MM.1S (cell line): Measurements from ENCODE around the gene AGAP1.

Experiments
- DNase-seq: peaks from one replicate; pipeline ENCODE4 v3.0.0-alpha.2; 2015
- H2AFZ ChIP-seq: fragments of 300-600 bp; sonication (generic); 2 replicates; pipeline ENCODE4 v1.6.0; 2016; ENCODE audit warnings: antibody characterized with exemption, low read length
- H3F3A ChIP-seq: fragments of 300-600 bp; sonication (generic); 2 replicates; pipeline ENCODE4 v1.6.1; 2016; ENCODE audit warnings: mild to moderate bottlenecking, antibody characterized with exemption, low read length, moderate library complexity, mixed read lengths; ENCODE audit not compliant: insufficient read depth
- H3K27ac ChIP-seq: fragments of 300-600 bp; sonication (generic); 2 replicates; pipeline ENCODE4 v1.5.1; 2016; ENCODE audit warnings: mild to moderate bottlenecking, low read length
- H3K27me3 ChIP-seq: fragments of 300-600 bp; sonication (generic); replicated peaks from 2 replicates; pipeline ENCODE4 v1.6.0; 2016; ENCODE audit warnings: low read length; ENCODE audit not compliant: insufficient read depth
- H3K36me3 ChIP-seq: fragments of 300-600 bp; sonication (generic); replicated peaks from 2 replicates; pipeline ENCODE4 v1.6.1; 2016; ENCODE audit warnings: mild to moderate bottlenecking, low read length, mixed read lengths; ENCODE audit not compliant: insufficient read depth
- H3K4me1 ChIP-seq: fragments of 300-600 bp; sonication (generic); 2 replicates; pipeline ENCODE4 v1.6.1; 2016; ENCODE audit warnings: low read length, mixed read lengths
- H3K4me2 ChIP-seq: fragments of 300-600 bp; sonication (generic); 2 replicates; pipeline ENCODE4 v1.6.0; 2016; ENCODE audit warnings: low read depth, low read length
- H3K4me3 ChIP-seq: fragments of 300-600 bp; sonication (generic); 2 replicates; pipeline ENCODE4 v1.5.1; 2016; ENCODE audit warnings: low read length, mixed read lengths
- H3K79me2 ChIP-seq: fragments of 300-600 bp; sonication (generic); 2 replicates; pipeline ENCODE4 v1.6.1; 2016; ENCODE audit warnings: mixed run types, low read length, mixed read lengths
- H3K9ac ChIP-seq: fragments of 300-600 bp; sonication (generic); 2 replicates; pipeline ENCODE4 v1.6.1; 2016; ENCODE audit warnings: low read length, mixed read lengths
- H3K9me2 ChIP-seq: fragments of 300-600 bp; sonication (generic); replicated peaks from 2 replicates; pipeline ENCODE4 v1.6.1; 2016; ENCODE audit warnings: mild to moderate bottlenecking, low read length, mixed read lengths; ENCODE audit not compliant: insufficient read depth
- H3K9me3 ChIP-seq: fragments of 300-600 bp; sonication (generic); replicated peaks from 2 replicates; pipeline ENCODE4 v1.6.1; 2016; ENCODE audit warnings: mild to moderate bottlenecking, low read length, mixed read lengths; ENCODE audit not compliant: insufficient read depth
- H4K20me1 ChIP-seq: fragments of 300-600 bp; sonication (generic); 2 replicates; pipeline ENCODE4 v1.6.1; 2016; ENCODE audit warnings: mild to moderate bottlenecking, low read length, moderate library complexity, mixed read lengths; ENCODE audit not compliant: insufficient read depth
- CTCF ChIP-seq: fragments of 300-600 bp; sonication (generic); IDR thresholded peaks from 2 replicates; pipeline ENCODE4 v1.5.1; 2016; ENCODE audit warnings: antibody characterized with exemption, low read length, mixed read lengths
- EZH2 ChIP-seq: fragments of 300-600 bp; sonication (generic); optimal IDR thresholded peaks from 2 replicates; pipeline ENCODE3; 2017; ENCODE audit warnings: low read depth, mild to moderate bottlenecking, antibody characterized with exemption, low read length, mixed read lengths
- EZH2phosphoT487 ChIP-seq: fragments of 300-600 bp; sonication (generic); IDR thresholded peaks from 2 replicates; pipeline ENCODE4 v1.6.1; 2018; ENCODE audit warnings: antibody characterized with exemption, low read length

AGAP1 gene

GRCh38 chr2:235855011-235855410, 361.2 kb downstream of the AGAP1 start:
- H3K36me3 ChIP-seq, result no peaks in the 10 kb centered on the region
- H3F3A ChIP-seq, result no peaks in the 10 kb centered on the region
- H2AFZ ChIP-seq, result no peak overlapping the region
- H4K20me1 ChIP-seq, result no peaks in the 10 kb centered on the region
- H3K9ac ChIP-seq, result no peak overlapping the region
- H3K4me3 ChIP-seq, result no peak overlapping the region
- no peaks in the 10 kb centered on the region for H3K79me2 ChIP-seq
- no peaks in the 10 kb centered on the region for H3K9me3 ChIP-seq
- H3K4me2 ChIP-seq, result no peak overlapping the region
- H3K27me3 ChIP-seq, result no peaks in the 10 kb centered on the region
- DNase-seq, result no peak
- no peak overlapping the region for H3K27ac ChIP-seq
- H3K9me2 ChIP-seq, result no peaks in the 10 kb centered on the region
- no peaks in the 10 kb centered on the region for H3K4me1 ChIP-seq
- TF ChIP-seq CTCF (no peak), EZH2phosphoT487 (no peak), EZH2 (no peak)

- Histone ChIP-seq H3K27ac (no peak overlapping the region), H3K9me2 (no peaks in the 10 kb centered on the region), H3F3A (no peaks in the 10 kb centered on the region), H3K9me3 (no peaks in the 10 kb centered on the region), H4K20me1 (no peaks in the 10 kb centered on the region), H3K4me1 (no peaks in the 10 kb centered on the region), H3K9ac (no peak overlapping the region), H3K27me3 (no peaks in the 10 kb centered on the region), H3K36me3 (no peaks in the 10 kb centered on the region), H3K79me2 (no peaks in the 10 kb centered on the region), H3K4me3 (no peak overlapping the region), H2AFZ (no peak overlapping the region), H3K4me2 (no peak overlapping the region)
- no peak for TF ChIP-seq EZH2
- no peak for TF ChIP-seq CTCF
- no peak for TF ChIP-seq EZH2phosphoT487
- no peak for DNase-seq
These were observed 362.5 kb downstream of the AGAP1 start for GRCh38 chr2:235856151-235856854.

GRCh38 chr2:235857598-235857997, 363.8 kb downstream of the AGAP1 start:
- Histone ChIP-seq H3K9ac (no peak overlapping the region), H3K27me3 (no peaks in the 10 kb centered on the region), H4K20me1 (no peaks in the 10 kb centered on the region), H3K27ac (no peak overlapping the region), H3K4me1 (no peaks in the 10 kb centered on the region), H3K4me2 (no peak overlapping the region), H3K9me2 (no peaks in the 10 kb centered on the region), H3K79me2 (no peaks in the 10 kb centered on the region), H3F3A (no peaks in the 10 kb centered on the region), H3K36me3 (no peaks in the 10 kb centered on the region), H3K9me3 (no peaks in the 10 kb centered on the region), H3K4me3 (no peak overlapping the region), H2AFZ (no peak overlapping the region)
- TF ChIP-seq EZH2phosphoT487, result no peak
- no peak for TF ChIP-seq EZH2
- TF ChIP-seq CTCF, result no peak
- DNase-seq, result no peak
